Small intestine (tissue), 7 donors: ENCODE measurements around the gene FCAR. TPM values are rescaled to one million over a fixed set of nuclear protein-coding genes. Genes with fewer than 3 reads are reported as not detected.
"Not testable (repeated sequence)": the region's sequence is repeated elsewhere in the genome, so short reads cannot be mapped to it uniquely, and the experiment has no call there.

Experiments used
- DNase-seq, 2 donors: peaks; one replicate each; pipeline versions ENCODE4 v3.0.0 to v3.0.0-alpha.2; 2013
- FAIRE-seq: peaks from 2 replicates; lab custom pipeline; 2012; peaks lifted over from hg19 to GRCh38; lab: Jason Lieb, UNC
- H3K27ac ChIP-seq, 3 donors: one replicate each; pipeline ENCODE4 v1.5.1; 2013; ENCODE audit warnings: low read length in 2 of 3, mild to moderate bottlenecking in 2 of 3, control low read depth in 1 of 3, inconsistent platforms in 1 of 3, low read depth in 1 of 3, moderate library complexity in 1 of 3
- H3K27me3 ChIP-seq, 3 donors: one replicate each; pipeline ENCODE4 v1.6.1; 2013; ENCODE audit warnings: low read length in 3 of 3, inconsistent platforms in 1 of 3; ENCODE audit not compliant: control insufficient read depth in 3 of 3, insufficient read depth in 3 of 3
- H3K36me3 ChIP-seq, 3 donors: one replicate each; pipeline ENCODE4 v1.6.1; 2013; ENCODE audit warnings: low read length in 3 of 3, inconsistent platforms in 1 of 3, low read depth in 1 of 3, mild to moderate bottlenecking in 1 of 3, moderate library complexity in 1 of 3; ENCODE audit not compliant: control insufficient read depth in 3 of 3, insufficient read depth in 2 of 3
- H3K4me1 ChIP-seq, 3 donors: one replicate each; pipeline ENCODE4 v1.6.1; 2013; ENCODE audit warnings: low read length in 2 of 3, inconsistent platforms in 1 of 3, low read depth in 1 of 3, mild to moderate bottlenecking in 1 of 3, moderate library complexity in 1 of 3; ENCODE audit not compliant: control insufficient read depth in 3 of 3, insufficient read depth in 2 of 3
- H3K4me3 ChIP-seq, 3 donors: one replicate each; pipeline ENCODE4 v1.5.1; 2013; ENCODE audit warnings: low read length in 3 of 3, control low read depth in 1 of 3, inconsistent platforms in 1 of 3, low read depth in 1 of 3, mild to moderate bottlenecking in 1 of 3, moderate library complexity in 1 of 3
- H3K9me3 ChIP-seq, 2 donors: one replicate each; pipeline ENCODE4 v1.6.1; 2013; ENCODE audit warnings: low read depth in 1 of 2, low read length in 1 of 2; ENCODE audit not compliant: control insufficient read depth in 2 of 2, insufficient read depth in 1 of 2
- WGBS, 3 donors: extraction: QIAGEN DNeasy Blood & Tissue Kit; methylation state at CpG; one replicate each; pipeline ENCODE4 v1.1.7; 2013; 5-methylcytosine and 5-hydroxymethylcytosine counted together
- polyA plus RNA-seq, 4 donors: library from polyadenylated mRNA; stranded (reverse) in 3 of 4; unstranded in 1 of 4; fragments of 200-250 nt in 3 of 4; fragments of 120-200 nt in 1 of 4; gene quantifications; one replicate each; pipeline versions ENCODE4 v1.2.1 to v1.2.3, GENCODE V29; 2013
- donor health status: healthy with polysubstance abuse.
- donor health status: control.
- donor health status: control.
- donor health status: Bipolar disorder and iron deficiency.
- donor health status: healthy.

FCAR gene
- polyA plus RNA-seq, 4 donors = 0.06 to 0.22 TPM; not detected in 2

DNA sequence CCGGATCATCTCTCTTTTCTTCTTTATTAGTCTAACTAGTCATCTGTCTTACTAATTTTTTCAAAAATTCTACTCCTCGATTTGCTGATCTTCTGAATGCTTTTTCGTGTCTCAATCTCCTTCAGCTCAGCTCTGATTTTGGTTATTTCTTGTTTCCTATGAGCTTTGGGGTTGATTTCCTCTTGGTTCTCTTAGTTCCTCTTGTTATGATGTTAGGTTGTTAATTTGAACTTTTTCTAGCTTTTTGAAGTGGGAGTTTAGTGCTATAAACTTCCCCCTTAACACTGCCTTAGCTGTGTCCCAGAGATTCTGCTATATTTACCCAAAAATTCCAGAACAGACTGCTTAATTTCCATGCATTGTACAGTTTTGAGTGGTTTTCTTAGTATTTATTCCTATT is 3.4 kb downstream of the FCAR start:
- no peaks in the 10 kb centered on the region for H3K4me1 ChIP-seq
- H3K9me3 ChIP-seq = no peaks in the 10 kb centered on the region
- peaks cover 0 to 3% (median 0%) of the 10 kb centered on the region in 3 donors for H3K27me3 ChIP-seq
- no peaks in the 10 kb centered on the region for H3K36me3 ChIP-seq
- WGBS, 3 donors = 51 to 60% (median 55%) methylated on average over 3 of the region's 3 CpGs
- DNase-seq (no peak), FAIRE-seq (no peak)
- no peak overlapping the region for H3K4me3 ChIP-seq
- no peak overlapping the region for H3K27ac ChIP-seq

DNA sequence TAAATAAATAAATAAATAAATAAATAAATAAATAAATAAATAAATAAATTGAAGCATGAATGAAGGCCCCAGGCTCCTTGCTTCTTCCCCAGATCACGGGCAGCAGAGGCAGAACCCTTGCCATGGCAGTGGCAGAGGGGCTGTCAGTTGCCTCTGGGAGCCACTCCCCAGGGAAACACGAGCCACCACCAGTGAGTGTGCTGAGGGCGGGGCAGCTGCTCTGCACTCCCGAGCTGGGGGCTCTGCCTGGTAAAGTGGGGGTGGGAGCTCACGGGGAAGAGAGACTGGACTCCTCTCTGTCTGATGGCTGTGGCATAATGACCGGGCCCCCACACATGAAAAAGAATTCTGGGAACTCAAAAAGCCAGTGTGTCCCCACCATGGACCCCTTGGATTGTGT is 7.8 kb downstream of the FCAR start:
- no peaks in the 10 kb centered on the region for H3K9me3 ChIP-seq
- no peak for DNase-seq
- no peak for FAIRE-seq
- 61 to 68% (median 62%) methylated on average over 6 of the region's 6 CpGs for WGBS, 3 donors
- H3K27me3 ChIP-seq = peaks cover 0 to 3% (median 0%) of the 10 kb centered on the region in 3 donors
- no peaks in the 10 kb centered on the region for H3K4me1 ChIP-seq
- H3K27ac ChIP-seq = no peak overlapping the region
- H3K36me3 ChIP-seq = no peaks in the 10 kb centered on the region
- no peak overlapping the region for H3K4me3 ChIP-seq

DNA sequence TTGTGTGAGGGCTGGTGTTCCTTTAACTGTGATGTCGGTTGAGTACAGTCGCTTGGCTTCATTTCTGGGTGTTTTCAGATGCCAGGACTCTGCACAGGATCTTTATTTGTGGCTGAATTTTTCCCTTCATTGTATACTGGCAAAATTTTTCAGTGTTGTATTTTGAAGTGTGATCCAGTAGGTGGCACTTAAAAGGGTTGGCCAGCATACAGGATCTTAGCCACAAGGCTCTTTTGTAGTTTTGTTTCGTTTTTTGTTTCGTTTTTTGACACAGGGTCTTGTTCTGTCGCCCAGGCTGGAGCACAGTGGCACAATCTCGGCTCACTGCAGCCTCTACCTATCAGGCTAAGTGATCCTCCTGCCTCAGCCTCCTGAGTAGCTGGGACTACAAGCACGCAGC is 8.7 kb downstream of the FCAR start:
- H3K9me3 ChIP-seq = no peaks in the 10 kb centered on the region
- DNase-seq = no peak
- WGBS, 3 donors = 52 to 76% (median 68%) methylated on average over 7 of the region's 7 CpGs
- FAIRE-seq = no peak
- no peak overlapping the region for H3K4me3 ChIP-seq
- H3K27me3 ChIP-seq = peaks cover 0 to 3% (median 0%) of the 10 kb centered on the region in 3 donors
- H3K4me1 ChIP-seq = no peaks in the 10 kb centered on the region
- no peaks in the 10 kb centered on the region for H3K36me3 ChIP-seq
- no peak overlapping the region for H3K27ac ChIP-seq

DNA sequence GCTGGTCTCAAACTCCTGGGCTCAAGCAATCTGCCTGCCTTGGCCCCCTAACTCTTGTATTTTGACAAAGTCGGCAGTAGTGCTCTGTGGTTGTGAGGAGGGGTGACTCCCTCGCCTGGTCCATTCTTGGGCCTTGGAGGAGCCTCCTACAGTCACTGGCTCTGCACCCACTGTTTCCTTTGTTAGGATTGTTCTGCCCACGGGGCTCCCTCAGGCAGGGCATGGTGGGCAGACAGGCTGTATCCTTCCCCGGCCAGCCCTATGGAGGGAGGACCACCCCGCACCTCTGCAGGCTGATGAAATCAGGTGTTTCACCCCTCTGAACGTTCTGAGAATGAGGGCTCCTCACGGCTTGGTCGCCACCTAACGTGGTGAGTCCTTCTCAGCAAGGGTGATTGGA is 9.2 kb downstream of the FCAR start:
- WGBS, 3 donors = 77 to 79% (median 79%) methylated on average over 9 of the region's 9 CpGs
- H3K4me3 ChIP-seq = no peak overlapping the region
- peaks cover 0 to 3% (median 0%) of the 10 kb centered on the region in 3 donors for H3K27me3 ChIP-seq
- DNase-seq (no peak), FAIRE-seq (no peak)
- no peak overlapping the region for H3K27ac ChIP-seq
- no peaks in the 10 kb centered on the region for H3K9me3 ChIP-seq
- no peaks in the 10 kb centered on the region for H3K36me3 ChIP-seq
- H3K4me1 ChIP-seq = no peaks in the 10 kb centered on the region

DNA sequence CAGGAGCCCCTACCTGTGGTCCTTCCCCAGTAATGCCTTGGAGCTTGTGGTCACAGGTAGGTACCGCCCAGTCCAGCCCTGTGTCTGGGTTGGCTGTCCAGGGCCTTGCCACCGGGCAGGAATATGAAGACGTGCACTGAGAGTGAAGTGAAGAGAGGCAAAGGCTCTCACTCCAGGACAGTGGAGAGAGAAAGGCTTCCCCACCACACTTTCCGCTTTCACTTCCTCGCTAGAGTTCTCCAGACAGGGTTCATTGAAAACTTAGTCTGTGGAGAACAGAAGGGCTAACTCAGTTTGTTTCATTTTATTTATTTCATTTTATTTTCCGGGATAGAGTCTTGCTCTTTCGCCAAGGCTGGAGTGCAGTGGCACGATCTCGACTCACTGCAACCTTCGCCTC is 14.2 kb downstream of the FCAR start:
- no peaks in the 10 kb centered on the region for H3K36me3 ChIP-seq
- no peak overlapping the region for H3K27ac ChIP-seq
- WGBS, 3 donors = 90 to 92% (median 91%) methylated on average over 10 of the region's 10 CpGs
- H3K4me3 ChIP-seq = no peak overlapping the region
- H3K4me1 ChIP-seq = no peaks in the 10 kb centered on the region
- H3K27me3 ChIP-seq = no peaks in the 10 kb centered on the region
- H3K9me3 ChIP-seq = no peaks in the 10 kb centered on the region
- DNase-seq (no peak), FAIRE-seq (no peak)

DNA sequence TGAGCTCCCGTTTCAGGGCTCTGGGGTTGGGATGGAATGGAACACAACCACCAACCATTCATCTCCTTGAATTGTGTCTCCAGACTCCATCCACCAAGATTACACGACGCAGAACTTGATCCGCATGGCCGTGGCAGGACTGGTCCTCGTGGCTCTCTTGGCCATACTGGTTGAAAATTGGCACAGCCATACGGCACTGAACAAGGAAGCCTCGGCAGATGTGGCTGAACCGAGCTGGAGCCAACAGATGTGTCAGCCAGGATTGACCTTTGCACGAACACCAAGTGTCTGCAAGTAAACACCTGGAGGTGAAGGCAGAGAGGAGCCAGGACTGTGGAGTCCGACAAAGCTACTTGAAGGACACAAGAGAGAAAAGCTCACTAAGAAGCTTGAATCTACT is 15.5 kb downstream of the FCAR start:
- Histone ChIP-seq H3K4me1 (no peaks in the 10 kb centered on the region), H3K9me3 (peaks cover 0 to 4% of the 10 kb centered on the region in 2 donors), H3K4me3 (no peak overlapping the region), H3K27me3 (no peaks in the 10 kb centered on the region), H3K36me3 (no peaks in the 10 kb centered on the region), H3K27ac (no peak overlapping the region)
- 71 to 84% (median 76%) methylated on average over 11 of the region's 11 CpGs for WGBS, 3 donors
- DNase-seq (no peak), FAIRE-seq (no peak)

DNA sequence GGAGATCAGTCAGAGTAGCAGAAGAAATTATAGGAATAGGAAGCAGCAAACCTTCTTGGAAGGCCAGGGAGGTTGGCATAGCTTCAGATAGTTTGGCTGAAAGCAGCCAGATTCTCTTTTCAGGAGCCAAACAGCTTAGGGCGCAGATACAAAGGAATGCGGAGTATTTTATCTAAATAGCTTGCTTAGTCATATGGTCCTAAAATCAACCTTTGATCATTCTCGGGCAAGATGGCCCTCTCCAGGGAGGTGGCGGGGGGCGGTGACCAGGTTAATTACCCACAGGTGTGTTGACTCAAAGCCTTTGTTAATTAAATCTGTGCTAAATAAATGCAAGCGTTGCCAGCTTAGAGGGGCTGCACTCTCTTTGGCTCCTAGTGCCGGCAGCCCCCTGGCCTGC is 19.4 kb downstream of the FCAR start:
- Histone ChIP-seq H3K36me3 (no peaks in the 10 kb centered on the region), H3K4me1 (no peaks in the 10 kb centered on the region), H3K9me3 (peaks cover 0 to 4% of the 10 kb centered on the region in 2 donors), H3K27me3 (no peaks in the 10 kb centered on the region), H3K4me3 (no peak overlapping the region), H3K27ac (no peak overlapping the region)
- 24 to 47% (median 30%) methylated on average over 7 of the region's 7 CpGs for WGBS, 3 donors
- FAIRE-seq = no peak
- DNase-seq = peak in 1 of 2 donors; percentile 5

DNA sequence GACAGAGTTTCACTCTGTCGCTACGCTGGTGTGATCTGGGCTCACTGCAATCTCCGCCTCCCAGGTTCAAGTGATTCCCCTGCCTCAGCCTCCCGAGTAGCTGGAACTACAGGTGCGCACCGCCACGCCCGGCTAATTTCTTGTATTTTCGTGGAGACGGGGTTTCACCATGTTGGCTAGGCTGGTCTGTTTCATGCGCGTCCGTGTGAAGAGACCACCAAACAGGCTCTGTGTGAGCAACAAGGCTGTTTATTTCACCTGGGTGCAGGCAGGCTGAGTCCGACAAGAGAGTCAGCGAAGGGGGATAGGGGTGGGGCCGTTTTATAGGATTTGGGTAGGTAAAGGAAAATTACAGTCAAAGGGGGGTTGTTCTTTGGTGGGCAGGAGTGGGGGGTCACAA is 20.1 kb downstream of the FCAR start:
- 89 to 91% (median 90%) methylated on average over 16 of the region's 16 CpGs for WGBS, 3 donors
- not testable (repeated sequence) for H3K4me1 ChIP-seq, H3K27me3 ChIP-seq, DNase-seq, H3K36me3 ChIP-seq, H3K27ac ChIP-seq, FAIRE-seq, H3K9me3 ChIP-seq, H3K4me3 ChIP-seq

DNA sequence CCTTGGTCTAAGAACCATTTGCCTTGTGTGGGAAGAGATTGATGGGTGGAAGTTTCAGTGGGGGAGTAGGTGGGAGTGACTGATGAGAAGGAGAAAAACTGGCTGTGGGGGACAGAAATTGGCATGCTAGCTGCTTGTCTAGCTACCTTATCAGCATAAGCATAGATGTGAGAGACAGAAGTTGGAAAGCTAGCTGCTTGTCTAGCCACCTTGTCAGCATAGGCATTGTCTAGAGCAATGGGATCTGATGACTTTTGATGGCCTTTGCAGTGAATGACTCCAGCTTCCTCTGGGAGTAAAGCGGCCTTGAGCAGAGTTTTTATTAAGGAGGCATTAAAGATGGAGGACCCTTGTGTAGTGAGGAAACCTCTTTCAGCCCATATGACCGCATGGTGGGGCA is 22.0 kb downstream of the FCAR start:
- WGBS, 3 donors = 80 to 89% (median 88%) methylated on average over 2 of the region's 2 CpGs
- DNase-seq (no peak), FAIRE-seq (no peak)
- Histone ChIP-seq H3K9me3 (peaks cover 0 to 4% of the 10 kb centered on the region in 2 donors), H3K36me3 (no peaks in the 10 kb centered on the region), H3K4me1 (no peaks in the 10 kb centered on the region), H3K27ac (no peak overlapping the region), H3K27me3 (peaks cover 0 to 3% (median 0%) of the 10 kb centered on the region in 3 donors), H3K4me3 (no peak overlapping the region)
